Left ventricle myocardium inferior (tissue), 1 donor: ENCODE data around the gene SPRTN. TPM values are rescaled to one million over a fixed set of nuclear protein-coding genes. Genes with fewer than 3 reads are reported as not detected.

ENCODE experiments used
- DNase-seq: peaks from one replicate; pipeline ENCODE4 v3.0.0-alpha.2; 2020
- H3K27ac ChIP-seq: fragments of 200-600 bp; replicated peaks from 2 replicates; pipeline ENCODE4 v1.8.0; 2021
- H3K27me3 ChIP-seq: fragments of 200-600 bp; 2 replicates; pipeline ENCODE4 v1.8.0; 2021; ENCODE audit warnings: low read depth
- H3K36me3 ChIP-seq: fragments of 200-600 bp; 2 replicates; pipeline ENCODE4 v1.8.0; 2021
- H3K4me1 ChIP-seq: fragments of 200-600 bp; 2 replicates; pipeline ENCODE4 v1.8.0; 2021
- H3K4me3 ChIP-seq: fragments of 200-600 bp; 2 replicates; pipeline ENCODE4 v1.8.0; 2021; ENCODE audit warnings: mild to moderate bottlenecking, moderate library complexity
- H3K9me3 ChIP-seq: fragments of 200-600 bp; replicated peaks from 2 replicates; pipeline ENCODE4 v1.8.0; 2021
- intact Hi-C: fragments of 100-400 bp; cut with micrococcal nuclease; formaldehyde crosslinking; loops from one replicate; pipeline ENCODE4 v1.11.0; 2022
- total RNA-seq: library from RNA; stranded (reverse); fragmentation: NEBNext Ultra II Directional; extraction: Animal tissue kit (Norgen Biotek cat#: 25700); gene quantifications from one replicate; pipeline ENCODE4 v1.2.1, GENCODE V29; 2021
- TF ChIP-seq, protein P1 (sequence below): fragments of 200-600 bp; IDR thresholded peaks from 2 replicates; pipeline ENCODE4 v1.8.0; 2021; ENCODE audit warnings: antibody characterized with exemption, mild to moderate bottlenecking, borderline replicate concordance
- donor health status: DM: no; HTN: yes; CAD: no; lungs with severe emphysema.

Gene SPRTN
- total RNA-seq, 1 donor from 2014 or later: 7.4 TPM

DNA sequence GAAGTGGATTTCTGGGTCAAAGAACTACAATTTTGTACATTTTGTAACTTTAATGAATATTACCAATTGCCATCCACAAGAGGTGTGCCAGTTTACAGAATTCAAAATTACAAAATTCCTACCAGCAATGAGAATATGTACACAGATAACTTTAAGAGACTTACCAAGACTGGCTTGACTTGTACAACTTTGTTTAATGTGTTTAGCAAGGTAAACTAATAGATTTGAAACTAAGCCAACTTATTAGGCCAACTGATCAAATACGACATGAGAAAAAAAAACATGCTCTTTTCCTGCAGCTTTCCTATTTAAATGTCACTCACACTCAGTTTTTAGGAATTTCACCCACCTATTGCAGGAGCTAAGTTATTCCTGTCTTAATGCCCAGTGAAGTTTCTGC is 11.8 kb upstream of the SPRTN start:
- intact Hi-C loops: no loop called here
- peaks cover under 1% of the 10 kb centered on the region for H3K36me3 ChIP-seq
- DNase-seq: no peak
- no peak overlapping the region for H3K27ac ChIP-seq
- H3K9me3 ChIP-seq: no peaks in the 10 kb centered on the region
- TF ChIP-seq, protein P1, sequence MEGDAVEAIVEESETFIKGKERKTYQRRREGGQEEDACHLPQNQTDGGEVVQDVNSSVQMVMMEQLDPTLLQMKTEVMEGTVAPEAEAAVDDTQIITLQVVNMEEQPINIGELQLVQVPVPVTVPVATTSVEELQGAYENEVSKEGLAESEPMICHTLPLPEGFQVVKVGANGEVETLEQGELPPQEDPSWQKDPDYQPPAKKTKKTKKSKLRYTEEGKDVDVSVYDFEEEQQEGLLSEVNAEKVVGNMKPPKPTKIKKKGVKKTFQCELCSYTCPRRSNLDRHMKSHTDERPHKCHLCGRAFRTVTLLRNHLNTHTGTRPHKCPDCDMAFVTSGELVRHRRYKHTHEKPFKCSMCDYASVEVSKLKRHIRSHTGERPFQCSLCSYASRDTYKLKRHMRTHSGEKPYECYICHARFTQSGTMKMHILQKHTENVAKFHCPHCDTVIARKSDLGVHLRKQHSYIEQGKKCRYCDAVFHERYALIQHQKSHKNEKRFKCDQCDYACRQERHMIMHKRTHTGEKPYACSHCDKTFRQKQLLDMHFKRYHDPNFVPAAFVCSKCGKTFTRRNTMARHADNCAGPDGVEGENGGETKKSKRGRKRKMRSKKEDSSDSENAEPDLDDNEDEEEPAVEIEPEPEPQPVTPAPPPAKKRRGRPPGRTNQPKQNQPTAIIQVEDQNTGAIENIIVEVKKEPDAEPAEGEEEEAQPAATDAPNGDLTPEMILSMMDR: no peak
- no peak overlapping the region for H3K4me3 ChIP-seq
- H3K4me1 ChIP-seq: no peaks in the 10 kb centered on the region
- H3K27me3 ChIP-seq: no peaks in the 10 kb centered on the region

DNA sequence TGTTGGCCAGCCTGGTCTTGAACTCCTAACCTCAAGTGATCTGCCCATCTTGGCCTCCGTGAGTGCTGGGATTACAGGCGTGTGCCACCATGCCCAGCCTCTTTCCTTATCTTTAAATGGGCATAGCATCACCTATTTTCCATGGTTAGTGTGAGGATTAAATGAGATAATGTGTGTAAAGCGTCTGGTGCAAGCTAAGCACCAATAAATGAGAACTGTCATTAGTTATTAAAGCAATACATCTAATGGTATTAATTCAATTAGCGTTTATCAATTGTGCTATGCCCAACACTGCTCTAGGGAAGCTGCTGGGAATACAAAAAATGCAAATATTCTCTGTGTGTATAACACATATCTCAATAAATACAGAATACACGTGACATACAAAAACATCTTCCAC is 10.5 kb upstream of the SPRTN start:
- Histone ChIP-seq H3K27ac (no peak overlapping the region), H3K36me3 (peaks cover 6% of the 10 kb centered on the region)
- DNase-seq: no peak

DNA sequence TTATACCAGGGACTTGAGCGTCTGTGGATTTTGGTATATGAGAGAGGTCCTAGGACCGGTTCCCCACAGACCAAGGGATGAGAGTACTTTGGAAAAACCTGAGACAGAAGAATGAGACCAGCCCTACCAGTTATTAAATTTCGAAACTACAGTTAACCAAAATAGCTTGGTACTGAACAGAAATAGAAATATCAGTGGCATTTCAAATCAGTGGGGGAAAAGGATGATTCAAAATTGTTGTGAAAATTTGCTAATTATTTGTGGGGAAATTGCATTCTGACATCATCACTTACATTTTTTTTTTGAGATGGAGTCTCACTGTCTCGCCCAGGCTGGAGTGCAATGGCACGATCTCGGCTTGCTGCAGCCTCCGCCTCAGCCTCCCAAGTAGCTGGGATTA is 8.6 kb upstream of the SPRTN start:
- DNase-seq: no peak
- TF ChIP-seq, protein P1: no peak
- Histone ChIP-seq H3K9me3 (no peaks in the 10 kb centered on the region), H3K4me3 (no peak overlapping the region), H3K4me1 (peaks cover 24% of the 10 kb centered on the region), H3K27ac (no peak overlapping the region), H3K36me3 (peaks cover 6% of the 10 kb centered on the region), H3K27me3 (no peaks in the 10 kb centered on the region)
- intact Hi-C loops: no loop called here

More for the DNA sequence above, 10.5 kb upstream of the SPRTN start:
- intact Hi-C loops: no loop called here
- H3K4me3 ChIP-seq: no peak overlapping the region
- H3K9me3 ChIP-seq: no peaks in the 10 kb centered on the region
- H3K4me1 ChIP-seq: peaks cover 5% of the 10 kb centered on the region
- TF ChIP-seq, protein P1: no peak
- no peaks in the 10 kb centered on the region for H3K27me3 ChIP-seq

DNA sequence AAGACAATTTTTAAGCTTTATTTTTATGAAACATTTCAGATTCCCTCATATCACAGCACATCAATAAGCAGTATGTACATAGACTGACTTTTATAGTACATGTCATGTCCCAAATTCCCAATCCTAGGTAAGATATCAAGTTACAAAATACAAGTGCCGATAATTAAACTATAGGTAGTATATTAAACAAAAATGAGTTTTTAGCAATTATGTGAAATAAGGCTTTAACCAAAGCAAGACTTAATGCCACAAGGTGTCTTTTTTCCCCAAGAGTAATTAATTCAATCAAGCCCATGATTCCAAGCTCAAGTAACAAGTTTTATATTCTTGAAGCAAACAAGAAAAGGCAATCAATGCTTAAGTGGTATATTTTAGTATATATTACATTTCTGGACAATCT is 5.3 kb upstream of the SPRTN start:
- TF ChIP-seq, protein P1: no peak
- Histone ChIP-seq H3K27ac (no peak overlapping the region), H3K36me3 (peaks cover 11% of the 10 kb centered on the region), H3K9me3 (no peaks in the 10 kb centered on the region), H3K4me3 (peak overlapping the region; percentile 97), H3K4me1 (peaks cover 55% of the 10 kb centered on the region), H3K27me3 (no peaks in the 10 kb centered on the region)
- intact Hi-C loops: no loop called here
- no peak for DNase-seq

DNA sequence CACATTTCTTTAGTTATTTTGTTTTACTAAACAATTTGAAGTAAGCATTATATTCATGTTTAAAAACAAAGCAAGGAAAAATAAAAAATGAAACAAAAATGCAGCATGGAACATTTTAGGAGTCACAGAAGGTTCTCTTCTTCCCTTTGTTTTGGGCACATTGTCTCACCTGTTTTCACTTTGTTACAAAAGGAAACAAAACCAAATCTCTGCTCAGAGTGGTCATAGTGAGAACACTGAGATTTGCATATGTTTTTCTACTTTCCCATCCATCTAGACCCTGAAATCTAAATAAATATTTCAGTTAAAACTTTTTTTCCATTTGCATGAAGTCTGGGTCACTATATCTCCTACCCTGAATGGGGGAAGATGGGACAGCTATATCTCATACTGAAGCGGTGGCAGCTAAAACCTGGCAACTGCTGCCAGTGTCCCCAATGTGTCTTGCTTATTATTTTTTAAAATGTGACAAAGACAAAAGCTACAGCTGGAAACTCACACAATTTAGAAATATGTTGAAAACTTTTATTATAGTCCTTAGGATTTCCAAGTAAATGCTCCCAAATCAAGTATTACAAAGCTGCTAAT is 3.9 kb upstream of the SPRTN start:
- peaks cover 11% of the 10 kb centered on the region for H3K36me3 ChIP-seq
- no peak overlapping the region for H3K27ac ChIP-seq
- H3K27me3 ChIP-seq: no peaks in the 10 kb centered on the region
- peaks cover 69% of the 10 kb centered on the region for H3K4me1 ChIP-seq
- TF ChIP-seq, protein P1: no peak
- no peaks in the 10 kb centered on the region for H3K9me3 ChIP-seq
- H3K4me3 ChIP-seq: peak overlapping the region; percentile 97
- intact Hi-C loops: no loop called here
- no peak for DNase-seq
